IMR-90 (cell line): ENCODE results near the gene EXOC8.

Experiments
- CEBPB ChIP-seq: IDR thresholded peaks from 2 replicates; pipeline ENCODE4 v1.6.1; 2012; ENCODE audit warnings: low read depth, low read length, improper control_type of control experiment
- MXI1 ChIP-seq: IDR thresholded peaks from 2 replicates; pipeline ENCODE4 v1.6.1; 2012; ENCODE audit warnings: low read depth, mild to moderate bottlenecking, low read length, moderate library complexity, borderline replicate concordance
- POLR2A ChIP-seq: IDR thresholded peaks from 2 replicates; pipeline ENCODE4 v1.6.1; 2012; ENCODE audit warnings: mild to moderate bottlenecking, low read depth, low read length
- RCOR1 ChIP-seq: IDR thresholded peaks from 2 replicates; pipeline ENCODE4 v1.6.1; 2012; ENCODE audit warnings: mild to moderate bottlenecking, low read length, improper control_type of control experiment; ENCODE audit not compliant: insufficient replicate concordance
- TF ChIP-seq, protein P1 (sequence below): conservative IDR thresholded peaks from 2 replicates; pipeline ENCODE4 v1.5.1; 2012; ENCODE audit warnings: mild to moderate bottlenecking, low read depth, low read length, improper control_type of control experiment
- TF ChIP-seq, protein P2 (sequence below): fragments of 150-350 bp; IDR thresholded peaks from 2 replicates; pipeline ENCODE4 v1.6.1; 2017; ENCODE audit warnings: mild to moderate bottlenecking, antibody characterized with exemption, low read length, low read depth
- TF ChIP-seq, protein P3 (sequence below): fragments of 150-350 bp; IDR thresholded peaks from 2 replicates; pipeline ENCODE4 v1.6.1; 2016; ENCODE audit warnings: low read depth, mild to moderate bottlenecking, low read length, moderate library complexity, borderline replicate concordance

DNA sequence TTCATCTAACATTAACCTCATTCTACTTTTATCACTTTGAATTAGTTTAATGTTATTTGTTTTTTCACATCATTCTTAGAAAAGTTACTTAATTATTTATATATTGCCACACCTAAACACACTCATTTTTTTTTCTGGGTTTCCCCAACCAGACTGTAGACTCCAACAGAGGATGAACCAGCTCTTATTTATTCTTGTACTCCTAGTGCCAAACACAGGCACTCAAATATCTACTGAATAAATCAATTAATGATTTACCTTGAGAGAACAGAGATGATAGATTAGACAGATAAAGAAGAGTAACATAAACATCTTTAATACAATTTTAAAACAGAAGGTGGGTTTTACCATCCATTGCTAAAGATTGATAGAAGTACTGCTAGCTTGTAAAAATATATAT is 48.8 kb upstream of the EXOC8 start:
- TF ChIP-seq, protein P1, sequence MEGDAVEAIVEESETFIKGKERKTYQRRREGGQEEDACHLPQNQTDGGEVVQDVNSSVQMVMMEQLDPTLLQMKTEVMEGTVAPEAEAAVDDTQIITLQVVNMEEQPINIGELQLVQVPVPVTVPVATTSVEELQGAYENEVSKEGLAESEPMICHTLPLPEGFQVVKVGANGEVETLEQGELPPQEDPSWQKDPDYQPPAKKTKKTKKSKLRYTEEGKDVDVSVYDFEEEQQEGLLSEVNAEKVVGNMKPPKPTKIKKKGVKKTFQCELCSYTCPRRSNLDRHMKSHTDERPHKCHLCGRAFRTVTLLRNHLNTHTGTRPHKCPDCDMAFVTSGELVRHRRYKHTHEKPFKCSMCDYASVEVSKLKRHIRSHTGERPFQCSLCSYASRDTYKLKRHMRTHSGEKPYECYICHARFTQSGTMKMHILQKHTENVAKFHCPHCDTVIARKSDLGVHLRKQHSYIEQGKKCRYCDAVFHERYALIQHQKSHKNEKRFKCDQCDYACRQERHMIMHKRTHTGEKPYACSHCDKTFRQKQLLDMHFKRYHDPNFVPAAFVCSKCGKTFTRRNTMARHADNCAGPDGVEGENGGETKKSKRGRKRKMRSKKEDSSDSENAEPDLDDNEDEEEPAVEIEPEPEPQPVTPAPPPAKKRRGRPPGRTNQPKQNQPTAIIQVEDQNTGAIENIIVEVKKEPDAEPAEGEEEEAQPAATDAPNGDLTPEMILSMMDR = no peak
- TF ChIP-seq POLR2A (no peak), RCOR1 (no peak), CEBPB (no peak), MXI1 (no peak)
- TF ChIP-seq, protein P2, sequence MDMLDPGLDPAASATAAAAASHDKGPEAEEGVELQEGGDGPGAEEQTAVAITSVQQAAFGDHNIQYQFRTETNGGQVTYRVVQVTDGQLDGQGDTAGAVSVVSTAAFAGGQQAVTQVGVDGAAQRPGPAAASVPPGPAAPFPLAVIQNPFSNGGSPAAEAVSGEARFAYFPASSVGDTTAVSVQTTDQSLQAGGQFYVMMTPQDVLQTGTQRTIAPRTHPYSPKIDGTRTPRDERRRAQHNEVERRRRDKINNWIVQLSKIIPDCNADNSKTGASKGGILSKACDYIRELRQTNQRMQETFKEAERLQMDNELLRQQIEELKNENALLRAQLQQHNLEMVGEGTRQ = no peak
- TF ChIP-seq, protein P3, sequence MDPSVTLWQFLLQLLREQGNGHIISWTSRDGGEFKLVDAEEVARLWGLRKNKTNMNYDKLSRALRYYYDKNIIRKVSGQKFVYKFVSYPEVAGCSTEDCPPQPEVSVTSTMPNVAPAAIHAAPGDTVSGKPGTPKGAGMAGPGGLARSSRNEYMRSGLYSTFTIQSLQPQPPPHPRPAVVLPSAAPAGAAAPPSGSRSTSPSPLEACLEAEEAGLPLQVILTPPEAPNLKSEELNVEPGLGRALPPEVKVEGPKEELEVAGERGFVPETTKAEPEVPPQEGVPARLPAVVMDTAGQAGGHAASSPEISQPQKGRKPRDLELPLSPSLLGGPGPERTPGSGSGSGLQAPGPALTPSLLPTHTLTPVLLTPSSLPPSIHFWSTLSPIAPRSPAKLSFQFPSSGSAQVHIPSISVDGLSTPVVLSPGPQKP = no peak
